Midbrain (tissue), 1 donor: ENCODE data around the gene CDH13.

Experiments
- DNase-seq: peaks from one replicate; lab custom pipeline; 2025; lab: John Stamatoyannopoulos, UW

The CDH13 gene

DNA sequence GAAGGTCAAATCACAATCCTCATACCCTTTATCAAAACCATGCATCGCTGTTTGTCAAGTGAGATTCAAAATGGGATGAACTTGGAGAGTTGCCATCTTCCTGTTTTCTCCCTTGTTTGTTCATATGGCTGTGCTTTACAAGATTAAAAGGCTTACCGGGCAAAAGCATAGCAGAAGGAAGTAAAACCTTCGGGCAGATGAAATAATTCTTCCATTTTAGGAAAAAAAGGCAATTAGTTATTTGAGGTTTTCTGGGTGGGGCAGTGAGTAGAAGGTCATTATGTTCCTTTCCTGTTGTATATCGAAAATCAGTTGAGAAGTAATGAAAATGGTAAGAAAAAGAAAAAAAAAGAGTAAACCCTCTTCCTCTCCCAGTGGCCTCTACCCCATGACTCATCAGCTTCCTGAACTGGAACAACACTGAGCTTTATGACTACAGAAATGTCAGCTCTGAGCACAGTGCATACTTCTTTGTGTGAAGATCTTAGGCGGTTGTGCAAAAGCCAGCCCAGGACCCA lies 369.2 kb downstream of the CDH13 start:
- DNase-seq = no peak

DNA sequence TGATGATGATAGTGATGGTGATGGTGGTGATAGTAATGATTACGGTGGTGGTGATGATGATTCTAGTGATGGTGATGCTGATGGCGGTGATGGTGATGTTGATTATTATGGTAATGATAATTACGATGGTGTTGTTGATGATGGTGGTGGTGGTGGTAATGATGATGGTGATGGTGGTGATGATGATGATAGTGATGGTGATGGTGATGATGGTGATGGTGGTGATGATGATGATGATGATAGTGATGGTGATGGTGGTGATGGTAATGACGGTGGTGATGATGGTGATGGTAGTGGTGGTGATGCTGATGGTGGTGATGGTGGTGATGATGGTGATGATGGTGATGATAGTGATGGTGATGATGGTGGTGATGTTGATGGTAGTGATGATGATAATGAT lies 370.0 kb downstream of the CDH13 start:
- no peak for DNase-seq

DNA sequence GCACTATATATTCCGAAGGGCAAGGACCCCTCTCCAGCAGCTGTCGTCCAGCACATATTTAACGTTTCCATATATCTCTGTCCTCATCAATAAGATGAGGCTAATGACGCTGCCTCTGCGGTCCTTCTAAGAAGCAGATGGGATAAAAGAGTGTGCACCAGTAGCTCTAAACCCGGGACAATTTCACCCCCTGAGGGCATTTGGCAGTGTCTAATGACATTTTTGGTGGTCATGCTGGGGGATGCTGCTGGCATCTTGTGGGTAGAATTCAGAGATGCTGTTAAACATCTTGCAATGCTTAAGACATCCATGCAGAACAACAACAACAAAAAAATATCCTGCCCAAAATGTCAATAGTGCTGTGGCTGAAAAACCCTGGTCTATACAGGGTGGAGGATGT lies 372.9 kb downstream of the CDH13 start:
- no peak for DNase-seq

DNA sequence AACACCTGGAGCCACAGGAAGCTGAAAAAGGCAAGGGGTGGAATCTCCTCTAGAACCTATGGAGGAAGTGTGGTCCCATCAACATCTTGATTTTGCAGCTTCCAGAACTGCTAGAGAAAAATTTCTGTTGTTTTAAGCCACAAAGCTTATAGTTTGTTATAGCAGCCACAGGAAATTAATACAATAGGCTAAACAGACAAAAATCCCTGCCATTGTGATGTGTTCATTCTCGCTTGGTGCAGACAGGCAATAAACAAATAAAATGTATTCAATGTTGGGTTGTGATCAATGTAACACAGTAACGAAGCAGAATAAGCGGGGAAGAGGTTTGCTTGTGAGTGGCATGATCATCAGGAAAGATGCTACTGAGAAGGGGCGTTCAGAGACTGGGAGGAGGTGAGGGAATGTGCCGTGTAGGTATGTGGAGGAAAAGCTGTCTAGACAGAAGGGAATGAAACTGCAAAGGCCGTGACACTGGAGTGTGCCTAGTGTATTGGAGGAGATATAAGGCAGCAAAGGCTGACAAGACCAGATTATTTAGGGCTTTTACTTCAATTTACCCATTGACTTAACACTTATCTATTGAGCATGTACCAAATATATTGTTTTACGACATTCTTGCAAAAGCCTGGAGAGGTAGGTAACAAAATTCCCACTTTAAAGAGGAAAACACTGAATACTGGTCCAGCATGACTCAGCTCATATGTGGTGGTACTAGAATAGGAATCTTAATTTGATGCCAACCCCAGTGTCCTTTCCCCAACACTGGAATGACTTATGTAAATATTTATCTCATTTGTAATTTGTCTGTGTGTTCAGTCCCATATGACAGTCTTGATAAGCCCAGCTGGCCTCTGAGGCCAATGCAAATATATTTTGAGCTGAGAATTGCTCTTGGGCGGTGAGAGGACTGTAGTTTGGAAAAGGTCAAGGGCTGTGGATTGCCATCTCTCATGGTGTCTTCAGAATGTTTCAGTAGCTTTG lies 375.9 kb downstream of the CDH13 start:
- DNase-seq = no peak

DNA sequence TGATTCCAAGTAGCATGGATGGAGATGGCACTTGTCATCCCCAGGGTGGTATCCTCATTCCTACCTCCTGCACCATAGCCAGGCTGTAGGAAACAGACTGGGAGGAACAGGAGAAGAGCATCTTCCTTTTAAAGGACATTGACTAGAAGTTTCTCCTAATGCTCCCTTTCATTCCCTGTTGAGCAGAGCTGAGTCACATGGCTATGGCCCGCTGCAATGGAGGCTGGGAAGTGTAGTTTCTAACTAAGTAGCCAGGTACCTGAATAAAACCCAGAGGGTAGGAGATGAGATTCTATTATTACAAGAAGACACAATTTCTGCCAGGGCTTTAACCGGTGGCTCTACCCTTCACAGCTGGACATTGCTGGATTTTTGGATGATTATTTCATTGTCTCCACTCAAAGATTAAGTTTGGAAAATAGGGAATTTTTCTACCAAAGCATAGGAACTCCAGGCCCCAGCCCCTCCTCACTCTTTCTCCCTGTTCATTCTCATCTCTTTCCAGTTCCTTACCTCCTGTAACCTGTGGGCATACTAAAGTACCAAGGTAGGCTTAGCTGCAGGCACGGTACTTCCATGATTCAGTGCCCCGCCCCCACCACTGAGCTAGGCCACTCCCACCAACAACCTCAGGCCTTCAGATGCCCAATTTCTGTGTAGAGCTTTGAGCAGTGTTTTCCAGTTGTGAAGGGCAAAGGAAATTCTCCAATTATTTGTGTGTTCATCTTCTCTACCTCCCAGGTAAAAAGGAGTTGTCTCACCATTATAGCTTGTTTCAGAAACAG lies 378.3 kb downstream of the CDH13 start:
- DNase-seq = no peak

DNA sequence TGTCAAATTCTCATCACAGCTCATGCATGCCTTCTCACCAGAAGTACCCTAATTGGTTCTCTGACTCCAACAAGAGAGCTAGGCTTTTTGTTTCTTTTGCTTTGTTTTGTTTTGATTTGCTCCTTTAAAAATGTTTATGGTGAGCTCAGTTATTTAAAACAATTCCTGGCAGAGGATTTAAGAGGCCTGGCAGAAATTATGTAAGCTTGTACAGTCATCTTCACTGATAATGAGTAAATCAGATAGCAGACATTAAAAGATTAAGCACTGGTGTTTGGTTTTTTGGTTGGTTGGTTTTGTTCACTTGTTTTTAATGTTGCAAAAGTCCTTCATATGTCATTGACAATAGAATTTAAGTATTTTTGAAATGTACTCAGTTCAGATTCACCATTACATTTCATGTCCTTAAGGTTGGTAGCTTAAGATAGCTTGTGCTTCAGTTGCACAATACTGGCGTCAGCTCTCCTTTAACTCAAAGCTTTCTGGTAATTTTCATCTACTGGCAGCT lies 378.9 kb downstream of the CDH13 start:
- DNase-seq = no peak

DNA sequence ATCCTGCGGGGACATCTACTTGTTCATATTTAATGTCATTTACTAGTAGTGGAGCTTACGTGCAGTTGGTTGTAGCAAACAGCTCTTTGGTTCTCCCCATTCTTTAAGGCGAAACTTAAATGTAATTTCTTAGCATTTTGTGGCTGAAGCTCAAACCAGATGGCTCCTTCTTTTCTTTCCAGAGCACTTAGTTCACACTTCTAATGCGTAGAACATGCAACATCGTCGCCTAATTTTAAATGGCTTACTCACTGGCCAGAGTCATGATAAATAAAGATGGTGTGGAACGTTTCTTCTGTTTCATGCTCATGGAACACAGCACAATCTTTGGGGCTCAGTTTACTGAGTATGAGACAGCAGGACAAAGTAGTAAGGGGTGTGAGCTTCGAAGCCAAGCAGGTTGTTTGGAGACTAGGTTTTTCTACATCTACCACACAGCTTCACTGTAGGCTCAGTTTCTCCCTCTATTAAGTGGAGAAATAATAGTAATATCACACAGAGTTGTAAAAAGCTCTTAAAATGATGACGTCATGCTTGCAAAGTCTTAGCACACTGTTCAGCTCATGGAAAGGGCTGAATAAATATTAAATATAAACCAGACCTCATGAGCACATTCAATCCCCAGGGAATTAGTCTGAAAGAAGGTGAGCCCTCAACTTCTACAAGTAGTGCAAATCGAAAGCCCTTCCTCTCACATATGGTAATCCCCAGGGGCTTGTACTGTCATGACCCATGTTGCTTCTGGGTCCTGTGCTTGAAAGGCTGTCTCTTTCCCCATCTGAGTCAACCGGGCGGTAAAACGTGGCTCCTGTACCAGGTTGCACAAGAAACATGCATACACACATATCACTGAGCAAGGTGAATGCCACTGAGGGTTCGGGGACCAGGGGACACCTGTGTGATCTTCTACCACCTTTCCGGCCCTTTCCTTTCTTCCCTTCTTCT lies 384.3 kb downstream of the CDH13 start:
- DNase-seq = no peak

DNA sequence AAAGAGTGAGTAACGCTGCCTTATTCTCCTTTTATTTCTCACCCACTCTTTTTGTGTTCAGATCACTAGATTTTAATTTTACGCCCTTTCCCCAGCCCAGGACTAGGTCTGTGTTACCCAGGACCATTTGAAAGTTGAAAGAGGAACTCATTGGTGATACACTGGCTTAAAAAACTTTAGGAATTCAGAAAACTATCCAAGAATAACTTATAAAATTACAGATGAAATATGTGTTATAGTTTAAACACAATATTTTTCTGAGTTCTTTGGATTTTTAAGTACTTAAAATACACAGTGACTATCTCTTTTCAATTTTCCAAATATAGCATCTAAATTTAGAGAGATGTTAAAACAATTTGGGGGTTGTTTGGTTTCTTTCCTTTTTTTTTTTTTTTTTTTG lies 385.2 kb downstream of the CDH13 start:
- no peak for DNase-seq

DNA sequence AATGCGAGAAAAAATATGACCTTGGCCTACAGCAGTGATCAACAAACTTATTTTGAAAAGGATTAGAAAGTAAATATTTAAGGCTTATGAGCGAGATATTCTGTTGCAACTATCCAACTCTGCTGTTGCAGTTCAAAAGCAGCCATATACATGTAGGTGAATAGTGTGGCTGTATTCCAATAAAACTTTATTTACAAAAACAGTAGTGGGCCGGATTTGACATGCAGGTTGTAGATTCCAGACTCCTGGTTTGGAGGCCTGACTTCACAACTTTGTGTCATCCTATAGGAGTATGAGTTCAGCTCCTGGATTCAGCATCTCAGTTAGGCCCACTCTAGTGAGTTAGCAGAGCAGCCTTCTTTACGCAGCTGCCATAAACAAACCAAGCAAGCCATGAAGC lies 386.3 kb downstream of the CDH13 start:
- no peak for DNase-seq

DNA sequence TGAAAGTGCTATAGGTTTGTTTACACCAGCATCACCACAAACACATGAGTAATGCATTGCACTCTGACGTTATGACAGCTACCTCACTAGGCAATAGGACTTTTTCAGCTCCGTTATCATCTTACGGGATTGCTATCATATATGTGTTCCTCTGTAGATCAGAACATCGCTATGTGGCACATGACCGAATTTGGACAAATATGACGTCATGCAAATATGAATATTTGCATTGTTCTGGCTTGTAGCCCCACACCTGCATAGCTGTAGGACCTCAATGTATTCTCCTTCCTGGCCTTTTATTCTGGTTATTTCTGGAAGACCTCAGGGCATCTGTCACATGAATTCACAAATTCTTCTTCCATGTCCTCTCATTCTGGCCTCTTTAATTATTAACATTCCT lies 393.2 kb downstream of the CDH13 start:
- no peak for DNase-seq

DNA sequence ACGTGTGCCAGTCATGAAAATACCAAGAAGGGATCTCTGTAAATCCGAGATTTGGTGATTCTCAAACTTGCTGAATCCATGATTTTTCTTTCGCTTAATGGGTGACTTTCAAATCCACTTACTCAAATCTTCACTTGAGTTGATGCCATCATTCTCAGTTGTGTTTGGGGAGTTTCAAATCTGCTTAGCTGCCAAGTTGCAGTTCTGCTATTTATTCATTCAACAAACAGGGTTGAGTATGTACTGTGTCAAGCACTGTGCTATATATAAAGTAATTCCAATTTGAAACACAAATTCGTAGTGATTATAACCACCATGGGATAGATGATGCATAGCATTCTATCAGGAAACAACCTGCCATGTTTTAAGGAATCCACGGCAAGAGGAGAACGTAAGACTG lies 394.3 kb downstream of the CDH13 start:
- DNase-seq = no peak

DNA sequence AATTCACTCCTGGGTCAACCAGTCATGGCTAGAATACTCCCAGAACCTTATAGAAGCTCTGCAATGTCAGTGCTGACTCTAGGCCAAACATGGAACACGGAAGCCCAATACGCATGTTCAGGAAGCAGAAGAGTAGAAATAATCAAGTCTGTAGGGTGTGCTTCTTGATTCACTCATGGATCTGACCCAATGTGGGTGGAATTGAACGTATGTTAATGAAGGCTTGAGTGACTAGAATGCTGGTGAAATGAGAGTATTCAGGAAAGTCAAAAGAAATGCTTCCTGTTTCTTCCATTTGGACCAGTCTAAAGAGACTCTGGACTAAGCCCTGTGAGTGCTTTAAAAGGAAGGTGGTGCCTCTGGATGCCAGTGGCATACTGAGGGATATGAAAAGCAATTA lies 395.0 kb downstream of the CDH13 start:
- DNase-seq = no peak

DNA sequence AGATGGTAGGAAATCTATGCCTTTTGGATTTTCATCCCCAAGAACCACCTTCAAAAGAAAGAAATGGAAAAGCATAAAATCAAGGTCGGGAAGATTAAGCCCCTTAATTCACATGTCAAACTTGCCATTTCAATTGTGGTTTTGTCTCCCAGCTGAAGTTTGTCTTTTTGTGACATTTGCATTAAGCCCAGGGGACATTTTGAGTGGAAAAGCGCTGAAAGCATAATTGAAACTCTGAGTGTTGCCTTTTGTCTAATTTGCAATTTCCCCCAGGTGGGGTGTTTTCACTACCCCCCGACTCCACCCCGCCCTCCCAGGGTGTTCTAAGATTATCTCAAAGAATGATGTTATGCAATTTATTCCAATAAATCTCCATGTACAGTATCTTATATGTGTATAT lies 396.2 kb downstream of the CDH13 start:
- DNase-seq = no peak

DNA sequence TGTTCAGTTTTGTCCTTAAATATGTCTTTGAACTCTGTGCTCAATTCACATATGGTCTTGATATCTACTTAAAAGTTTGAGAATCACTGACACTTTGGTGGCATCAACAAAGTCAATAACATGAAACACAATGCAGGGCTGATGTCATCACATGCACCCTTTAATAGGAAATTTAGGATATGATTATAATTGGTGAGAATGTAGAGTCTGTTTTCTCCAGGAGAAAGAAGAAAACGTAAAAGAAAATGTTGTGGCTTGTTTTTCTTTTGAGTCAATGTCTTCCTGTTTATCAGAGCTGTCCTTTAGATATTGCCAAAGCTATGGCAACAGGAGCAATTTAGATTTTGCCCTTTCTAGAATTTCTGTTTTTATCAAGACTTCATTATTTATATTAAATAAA lies 396.9 kb downstream of the CDH13 start:
- no peak for DNase-seq

DNA sequence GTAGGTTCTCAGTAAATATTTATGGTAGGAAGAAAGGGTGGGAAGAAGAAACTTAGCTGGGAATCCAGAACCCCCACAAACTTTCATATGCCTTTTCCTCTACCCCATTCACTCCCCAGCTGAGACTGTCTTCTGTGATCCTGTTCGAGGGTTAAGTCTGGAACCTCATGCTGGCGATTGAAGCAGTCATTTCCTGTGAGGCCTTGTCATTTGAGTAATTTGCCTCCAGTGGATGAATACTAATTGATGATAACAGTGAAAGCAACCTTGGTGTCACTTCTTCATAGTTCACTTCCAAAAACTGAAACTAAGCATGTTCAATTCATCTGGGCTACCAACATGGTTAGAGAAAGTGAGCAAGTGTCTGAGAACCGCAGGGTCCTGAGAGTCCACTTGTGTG lies 401.2 kb downstream of the CDH13 start:
- no peak for DNase-seq

DNA sequence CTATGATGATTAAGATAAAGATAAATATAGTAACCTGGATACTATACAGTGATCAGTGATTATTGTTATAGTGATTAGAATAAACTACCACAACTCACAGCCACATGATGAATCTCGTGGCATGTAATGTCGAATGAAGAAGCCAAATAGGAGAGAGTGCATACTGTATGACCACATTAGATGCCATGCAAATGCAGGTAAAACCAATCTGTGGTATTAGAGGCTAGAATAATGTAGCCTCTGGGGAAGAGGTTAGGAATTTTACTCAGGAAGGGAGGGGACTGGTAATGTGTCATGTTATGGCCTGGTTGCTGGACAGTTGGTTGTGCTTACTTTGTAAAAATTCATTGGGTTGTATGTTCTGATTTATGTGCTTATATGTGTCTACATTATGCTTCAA lies 402.7 kb downstream of the CDH13 start:
- no peak for DNase-seq

DNA sequence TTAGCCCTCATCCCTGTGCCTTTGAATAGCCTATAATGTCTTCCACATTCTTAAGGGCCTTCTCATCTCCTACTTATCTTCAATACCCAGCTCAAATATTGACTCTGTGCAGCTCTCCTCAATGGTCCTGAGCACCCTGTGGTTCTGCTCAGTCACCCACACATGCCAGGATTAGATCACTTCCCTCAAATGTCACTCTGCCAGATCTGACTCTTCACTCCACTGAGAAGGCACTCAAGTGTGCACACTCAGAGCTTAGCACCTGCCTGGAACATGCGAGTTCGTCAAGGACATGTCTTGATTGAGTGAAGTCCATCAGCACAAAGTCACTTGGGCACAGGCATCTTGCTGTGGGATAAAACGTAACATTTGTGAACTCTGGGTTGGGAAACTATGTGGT lies 404.8 kb downstream of the CDH13 start:
- no peak for DNase-seq

DNA sequence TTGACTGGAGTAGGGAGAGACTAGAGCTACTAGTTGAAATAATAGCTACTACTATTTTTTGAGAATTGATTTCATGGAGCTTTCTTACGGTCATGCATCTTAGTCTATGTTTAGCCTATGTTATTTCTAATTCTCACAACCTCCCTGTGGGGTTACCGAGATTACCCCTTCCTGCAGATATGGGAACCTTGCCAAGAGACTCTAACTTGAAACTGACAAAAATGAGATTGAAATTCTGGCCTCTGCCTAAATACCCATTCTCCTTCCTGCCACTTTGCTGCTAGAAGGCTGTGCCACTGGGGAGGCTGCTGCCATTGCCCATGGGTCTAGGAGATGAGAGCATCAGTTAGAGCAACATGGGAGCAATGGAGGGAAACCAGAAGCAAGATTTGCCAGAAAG lies 410.3 kb downstream of the CDH13 start:
- DNase-seq = no peak

DNA sequence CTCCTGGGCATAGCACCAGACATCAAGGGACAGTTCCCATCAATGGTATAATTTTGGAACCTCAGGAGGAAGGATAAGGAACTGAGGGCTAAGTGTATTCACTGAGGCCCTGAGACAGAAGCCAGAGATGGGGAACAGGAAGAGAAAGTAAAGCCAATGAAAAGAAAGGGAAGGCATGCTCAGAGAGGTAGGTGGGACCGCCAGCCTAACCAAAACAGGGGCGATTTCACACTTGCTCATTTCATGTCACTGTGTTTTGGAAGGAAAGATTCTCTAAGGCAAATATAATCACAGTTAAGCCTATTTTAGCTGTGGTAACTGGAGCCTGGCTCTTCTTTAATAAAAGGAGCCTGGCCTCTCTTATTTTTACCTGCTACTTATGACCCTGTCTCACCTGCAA lies 411.1 kb downstream of the CDH13 start:
- no peak for DNase-seq

DNA sequence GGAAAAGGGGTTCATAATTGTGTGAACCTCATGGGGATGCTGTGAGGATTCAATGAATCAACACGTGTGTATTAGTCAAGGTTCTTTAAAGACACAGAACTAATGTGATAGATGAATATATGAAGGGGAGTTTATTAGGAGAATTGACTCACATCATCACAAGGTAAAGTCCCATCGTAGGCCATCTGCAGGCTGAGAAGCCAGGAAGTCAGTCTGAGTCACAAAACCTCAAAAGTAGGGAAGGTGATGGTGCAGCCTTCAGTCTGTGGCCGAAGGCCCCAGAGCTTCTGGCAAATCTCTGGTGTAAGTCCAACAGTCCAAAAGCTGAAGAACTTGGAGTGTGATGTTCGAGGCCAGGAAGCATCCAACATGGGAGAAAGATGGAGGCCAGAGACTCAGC lies 413.4 kb downstream of the CDH13 start:
- DNase-seq = no peak

DNA sequence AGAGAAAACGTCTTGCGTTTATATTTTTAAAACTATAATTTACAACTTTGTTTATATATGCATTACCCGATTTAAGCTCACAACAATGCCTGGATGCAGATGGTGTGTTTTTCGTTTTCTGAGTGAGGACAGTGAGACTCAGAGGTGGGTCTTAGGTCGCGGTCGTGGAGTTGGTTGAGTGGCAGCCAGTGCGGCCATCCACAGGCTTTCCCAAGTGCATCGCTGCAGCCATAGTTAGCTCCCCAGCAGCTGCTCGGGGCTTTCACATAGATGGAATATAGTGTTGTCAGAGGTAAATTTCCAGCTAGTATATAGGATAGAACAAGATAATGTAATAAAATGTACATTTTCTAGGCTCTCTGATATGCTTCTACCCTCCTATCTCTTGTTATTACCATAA lies 417.8 kb downstream of the CDH13 start:
- no peak for DNase-seq

DNA sequence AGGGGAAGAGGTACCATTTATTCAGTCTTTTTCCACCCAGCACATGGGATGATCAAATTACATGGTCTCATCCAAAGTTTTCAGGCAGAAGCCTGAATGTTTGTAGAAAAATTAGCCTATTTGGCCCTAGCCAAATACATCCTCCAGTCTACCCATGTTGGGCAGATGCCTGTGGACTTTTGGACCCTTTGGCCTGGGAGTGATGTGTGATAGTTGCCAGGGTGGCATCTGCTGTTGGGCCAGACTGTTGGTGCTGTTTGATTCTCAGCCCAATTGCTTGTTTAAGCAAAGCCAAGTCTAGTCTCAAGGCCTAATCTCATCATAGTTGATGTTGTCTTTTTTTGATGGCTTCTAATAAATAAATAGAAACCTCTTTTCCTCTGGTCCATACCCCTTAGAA lies 419.0 kb downstream of the CDH13 start:
- no peak for DNase-seq
